Ishikawa (cell line): ENCODE results near the gene CSF3R.

Experiments
- CEBPB ChIP-seq: IDR thresholded peaks from 2 replicates; pipeline ENCODE4 v1.6.1; 2012
- CREB1 ChIP-seq: IDR thresholded peaks from 2 replicates; pipeline ENCODE4 v1.6.1; 2012; ENCODE audit warnings: low read depth
- EGR1 ChIP-seq: IDR thresholded peaks from 2 replicates; pipeline ENCODE4 v1.6.1; 2012
- EP300 ChIP-seq: IDR thresholded peaks from 2 replicates; pipeline ENCODE4 v1.6.1; 2012; ENCODE audit warnings: borderline replicate concordance
- FOXM1 ChIP-seq: IDR thresholded peaks from 2 replicates; pipeline ENCODE4 v1.6.1; 2012; ENCODE audit warnings: low read depth, borderline replicate concordance
- MAX ChIP-seq: IDR thresholded peaks from 2 replicates; pipeline ENCODE4 v1.6.1; 2012
- NFIC ChIP-seq: IDR thresholded peaks from 2 replicates; pipeline ENCODE4 v1.6.1; 2012
- RAD21 ChIP-seq: IDR thresholded peaks from 2 replicates; pipeline ENCODE4 v1.6.1; 2012; ENCODE audit warnings: low read depth
- TAF1 ChIP-seq: IDR thresholded peaks from 2 replicates; pipeline ENCODE4 v1.6.1; 2012; ENCODE audit warnings: low read depth, mild to moderate bottlenecking
- TCF12 ChIP-seq: IDR thresholded peaks from 2 replicates; pipeline ENCODE4 v1.6.1; 2012; ENCODE audit warnings: low read depth
- TEAD4 ChIP-seq: IDR thresholded peaks from 2 replicates; pipeline ENCODE4 v1.6.1; 2012
- YY1 ChIP-seq: IDR thresholded peaks from 2 replicates; pipeline ENCODE4 v1.6.1; 2012; ENCODE audit warnings: low read depth
- ZBTB7A ChIP-seq: IDR thresholded peaks from 2 replicates; pipeline ENCODE4 v1.6.1; 2012; ENCODE audit warnings: low read depth
- TF ChIP-seq, protein P1 (sequence below): IDR thresholded peaks from 2 replicates; pipeline ENCODE4 v1.6.1; 2012
- TF ChIP-seq, protein P2 (sequence below): IDR thresholded peaks from 2 replicates; pipeline ENCODE4 v1.6.1; 2012; ENCODE audit warnings: low read depth, mild to moderate bottlenecking

The CSF3R gene

DNA sequence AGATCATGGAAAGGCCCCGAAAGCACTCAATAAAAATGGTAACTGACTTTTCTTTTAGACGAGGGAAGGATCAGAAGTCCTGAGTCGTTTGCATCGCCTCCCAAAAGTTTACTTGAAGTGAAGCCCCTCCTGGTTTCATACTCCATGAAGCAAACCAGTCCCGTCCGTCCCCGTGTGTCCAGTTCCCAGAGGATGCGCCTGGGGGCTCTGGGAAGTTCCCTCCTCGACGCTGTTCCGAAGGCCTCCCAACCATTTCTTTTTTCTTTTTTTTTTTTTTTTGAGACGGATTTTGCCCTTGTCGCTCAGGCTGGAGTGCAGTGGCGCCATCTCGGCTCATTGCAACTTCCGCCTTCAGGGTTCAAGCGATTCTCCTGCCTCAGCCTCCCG lies 31.8 kb downstream of the CSF3R start:
- TF ChIP-seq FOXM1 (no peak), CREB1 (no peak), ZBTB7A (no peak)

DNA sequence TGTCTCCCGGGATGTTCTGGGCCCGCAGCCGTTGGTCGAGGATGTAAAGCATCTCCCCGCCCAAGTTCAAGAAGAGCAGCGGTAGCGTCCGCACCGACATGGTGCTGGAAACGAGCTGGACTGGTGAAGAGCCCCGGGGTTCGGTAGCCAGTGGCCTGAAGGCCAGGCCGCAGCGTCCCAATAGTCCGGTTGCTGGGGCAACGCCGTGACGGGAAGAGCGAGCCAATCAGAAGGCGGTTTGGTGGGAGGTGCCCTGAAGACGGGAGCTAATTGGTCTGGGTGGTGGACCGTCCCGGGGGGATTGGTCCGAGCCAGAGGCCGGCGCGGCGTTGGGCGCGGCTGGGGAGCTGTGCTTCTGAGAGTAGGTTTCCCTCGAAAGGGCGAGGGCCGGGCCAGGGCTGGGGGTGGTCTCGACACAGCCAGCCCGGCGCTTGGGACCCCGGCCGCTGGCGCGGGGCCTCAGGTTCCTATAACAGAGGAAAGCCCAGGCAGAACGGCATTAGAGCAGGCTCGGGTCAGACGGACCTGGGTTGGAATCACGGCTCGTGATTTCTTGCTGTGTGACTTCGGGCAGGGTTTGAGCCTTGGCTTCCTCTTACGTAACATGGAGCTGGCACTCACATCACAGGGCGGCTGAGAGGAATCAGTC lies 32.3 kb downstream of the CSF3R start, which contains the start of gene OSCP1:
Gene OSCP1 (minus strand): TSS at position 182 of the 649 bp plus-strand sequence. CDS start 82 bp downstream, at position 100.
- TF ChIP-seq CREB1 (no peak; the same call in 1 of the 2 replicates), NFIC (0 out of 2 replicates have a peak, but pooled peaks have one; percentile 26), ZBTB7A (no peak), TEAD4 (no peak), CEBPB (0 out of 2 replicates have a peak, but pooled peaks have one; percentile 13), TCF12 (peak; percentile 74; the same call in 1 of the 2 replicates), EP300 (0 out of 2 replicates have a peak, but pooled peaks have one; percentile 26), MAX (peak; percentile 99), FOXM1 (0 out of 2 replicates have a peak, but pooled peaks have one; percentile 31), YY1 (0 out of 2 replicates have a peak, but pooled peaks have one; percentile 40), RAD21 (no peak), TAF1 (peak; percentile 55; the same call in 1 of the 2 replicates), EGR1 (no peak; the same call in 1 of the 2 replicates)
- TF ChIP-seq, protein P1, sequence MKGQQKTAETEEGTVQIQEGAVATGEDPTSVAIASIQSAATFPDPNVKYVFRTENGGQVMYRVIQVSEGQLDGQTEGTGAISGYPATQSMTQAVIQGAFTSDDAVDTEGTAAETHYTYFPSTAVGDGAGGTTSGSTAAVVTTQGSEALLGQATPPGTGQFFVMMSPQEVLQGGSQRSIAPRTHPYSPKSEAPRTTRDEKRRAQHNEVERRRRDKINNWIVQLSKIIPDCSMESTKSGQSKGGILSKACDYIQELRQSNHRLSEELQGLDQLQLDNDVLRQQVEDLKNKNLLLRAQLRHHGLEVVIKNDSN = no peak

GRCh38 chr1:36448530-36449056 lies 34.1 kb downstream of the CSF3R start:
- TF ChIP-seq YY1 (no peak), ZBTB7A (no peak), EP300 (no peak), CREB1 (no peak), TCF12 (no peak)
- TF ChIP-seq, protein P2, sequence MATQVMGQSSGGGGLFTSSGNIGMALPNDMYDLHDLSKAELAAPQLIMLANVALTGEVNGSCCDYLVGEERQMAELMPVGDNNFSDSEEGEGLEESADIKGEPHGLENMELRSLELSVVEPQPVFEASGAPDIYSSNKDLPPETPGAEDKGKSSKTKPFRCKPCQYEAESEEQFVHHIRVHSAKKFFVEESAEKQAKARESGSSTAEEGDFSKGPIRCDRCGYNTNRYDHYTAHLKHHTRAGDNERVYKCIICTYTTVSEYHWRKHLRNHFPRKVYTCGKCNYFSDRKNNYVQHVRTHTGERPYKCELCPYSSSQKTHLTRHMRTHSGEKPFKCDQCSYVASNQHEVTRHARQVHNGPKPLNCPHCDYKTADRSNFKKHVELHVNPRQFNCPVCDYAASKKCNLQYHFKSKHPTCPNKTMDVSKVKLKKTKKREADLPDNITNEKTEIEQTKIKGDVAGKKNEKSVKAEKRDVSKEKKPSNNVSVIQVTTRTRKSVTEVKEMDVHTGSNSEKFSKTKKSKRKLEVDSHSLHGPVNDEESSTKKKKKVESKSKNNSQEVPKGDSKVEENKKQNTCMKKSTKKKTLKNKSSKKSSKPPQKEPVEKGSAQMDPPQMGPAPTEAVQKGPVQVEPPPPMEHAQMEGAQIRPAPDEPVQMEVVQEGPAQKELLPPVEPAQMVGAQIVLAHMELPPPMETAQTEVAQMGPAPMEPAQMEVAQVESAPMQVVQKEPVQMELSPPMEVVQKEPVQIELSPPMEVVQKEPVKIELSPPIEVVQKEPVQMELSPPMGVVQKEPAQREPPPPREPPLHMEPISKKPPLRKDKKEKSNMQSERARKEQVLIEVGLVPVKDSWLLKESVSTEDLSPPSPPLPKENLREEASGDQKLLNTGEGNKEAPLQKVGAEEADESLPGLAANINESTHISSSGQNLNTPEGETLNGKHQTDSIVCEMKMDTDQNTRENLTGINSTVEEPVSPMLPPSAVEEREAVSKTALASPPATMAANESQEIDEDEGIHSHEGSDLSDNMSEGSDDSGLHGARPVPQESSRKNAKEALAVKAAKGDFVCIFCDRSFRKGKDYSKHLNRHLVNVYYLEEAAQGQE = no peak
- TF ChIP-seq, protein P1 = no peak

GRCh38 chr1:36447450-36447849 lies 35.3 kb downstream of the CSF3R start:
- no peak for TF ChIP-seq CEBPB

DNA sequence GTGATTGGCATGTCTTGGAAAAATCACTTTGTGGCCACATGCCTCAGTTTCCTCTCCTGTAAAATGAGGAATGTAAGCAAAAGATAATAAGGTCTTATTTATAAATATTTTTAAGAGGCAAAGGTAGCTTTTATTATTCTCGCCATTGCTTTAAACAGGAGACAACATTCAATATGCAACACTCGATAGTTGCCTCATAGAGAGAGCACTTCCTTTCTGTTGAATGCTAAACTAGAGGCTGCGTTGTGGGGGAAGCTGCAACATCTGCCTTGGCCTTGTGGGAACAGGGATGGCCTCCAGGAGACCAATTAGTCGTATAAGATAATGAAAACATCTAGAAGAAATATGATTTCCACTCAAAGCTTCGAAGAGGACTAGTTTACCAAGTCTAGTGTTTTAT lies 36.0 kb downstream of the CSF3R start:
- no peak for TF ChIP-seq RAD21
- TF ChIP-seq TAF1 = no peak
- TF ChIP-seq EGR1 = no peak
- TF ChIP-seq CEBPB = no peak
- TF ChIP-seq TEAD4 = no peak
- no peak for TF ChIP-seq CREB1
- TF ChIP-seq ZBTB7A = no peak
- no peak for TF ChIP-seq EP300
- no peak for TF ChIP-seq YY1
- TF ChIP-seq NFIC = no peak
- TF ChIP-seq, protein P2 = no peak

- TF ChIP-seq RAD21 = no peak
Observed at GRCh38 chr1:36446271-36446670, 36.4 kb downstream of the CSF3R start.

DNA sequence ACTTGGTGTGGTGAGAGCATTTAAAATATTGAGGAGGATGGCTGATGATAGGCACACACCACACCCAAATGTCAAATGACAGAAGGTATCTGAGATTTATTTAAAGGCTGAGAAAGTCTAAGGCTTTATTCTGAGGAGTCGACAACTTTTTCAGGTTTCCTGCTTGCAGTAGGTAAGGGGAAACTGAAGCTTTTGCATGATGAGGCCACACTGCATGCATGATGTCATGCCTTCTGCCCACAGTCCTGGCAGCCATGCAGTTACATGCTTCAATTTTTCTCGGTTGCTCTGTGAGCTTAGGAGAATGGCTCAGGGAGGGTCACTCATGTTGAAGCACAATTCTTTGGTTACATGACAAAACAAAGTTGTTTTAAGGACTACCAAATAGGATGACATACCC lies 39.4 kb downstream of the CSF3R start:
- TF ChIP-seq TEAD4 (no peak), CREB1 (no peak), EGR1 (no peak), YY1 (no peak), TCF12 (no peak), FOXM1 (no peak), NFIC (no peak), RAD21 (no peak), TAF1 (no peak), ZBTB7A (no peak), MAX (no peak)
- TF ChIP-seq, protein P1 = no peak
- TF ChIP-seq, protein P2 = no peak
